ENCODE results near the gene GRK5. TPM values are rescaled to one million over a fixed set of nuclear protein-coding genes. Genes with fewer than 3 reads are reported as not detected.
"Not testable (repeated sequence)": the region's sequence is repeated elsewhere in the genome, so short reads cannot be mapped to it uniquely, and the experiment has no call there.

The GRK5 gene
- total and polyA plus RNA-seq, 3 experiments from 2014 or later, result 7.7 to 13.8 (median 13.6) TPM

DNA sequence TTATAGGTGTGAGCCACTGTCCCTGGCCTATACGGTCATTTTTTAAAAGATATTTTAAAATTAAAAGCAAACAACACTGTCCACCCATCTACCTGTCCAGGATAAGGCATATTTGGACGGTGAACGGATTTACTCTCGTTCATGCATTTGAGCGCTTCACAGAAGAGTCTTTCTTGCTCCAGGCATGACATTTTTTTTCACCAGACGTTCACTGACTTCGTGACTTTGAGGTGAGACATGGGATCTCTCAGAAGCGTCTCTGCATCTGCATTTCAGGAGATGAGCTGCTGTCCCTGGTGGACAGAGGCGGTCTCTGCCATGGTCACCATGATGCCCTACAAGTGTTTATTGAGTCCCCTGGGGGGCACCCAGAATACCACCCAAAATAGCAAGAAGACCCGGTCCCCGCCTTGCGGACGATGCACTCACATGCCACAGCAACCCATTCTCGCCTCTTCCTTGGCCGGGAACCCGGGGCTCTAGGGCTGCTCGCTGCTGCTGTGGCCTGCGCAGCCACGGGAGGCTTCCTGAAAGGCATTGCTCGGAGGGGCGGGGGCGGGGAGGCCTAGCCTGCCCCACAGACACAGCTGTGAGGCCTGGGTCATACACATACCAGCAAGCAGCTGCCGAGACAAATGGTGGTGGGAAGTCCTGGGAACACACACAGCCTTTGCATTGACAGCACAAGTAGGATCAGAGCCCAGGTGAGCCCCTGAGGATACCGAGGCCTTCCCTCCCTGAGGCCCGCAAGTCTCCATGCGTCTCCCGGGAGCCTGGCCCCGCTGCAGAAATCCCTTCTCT, 250.8 kb downstream of the GRK5 start:
- no peak overlapping the region for H3K27ac Mint-ChIP-seq
- Histone ChIP-seq H3K4me3 (ENCODE audit: low read length) (no peak overlapping the region), H3K36me3 (ENCODE audit: insufficient read depth, low read length) (no peaks in the 10 kb centered on the region), H3K27ac (ENCODE audit: low read depth, low read length) (no peak overlapping the region), H3K9me3 (ENCODE audit: low read length) (no peaks in the 10 kb centered on the region), H3K27me3 (ENCODE audit: insufficient read depth, low read length, poor library complexity, severe bottlenecking) (no peaks in the 10 kb centered on the region), H3K4me1 (ENCODE audit: insufficient read depth, low read length) (no peaks in the 10 kb centered on the region)
- H3K9me3 Mint-ChIP-seq, result peaks cover 0 to 6% (median 0%) of the 10 kb centered on the region in 5 donors
- peaks cover 0 to 18% (median 6%) of the 10 kb centered on the region in 3 donors for H3K36me3 Mint-ChIP-seq
- ChIA-PET CTCF (interaction anchor here (1.2 to 1.7 kb wide), 4 partner anchors 10 to 260 kb away, joined by 3 to 5 read pairs (median 4); no protein-coding TSS in a partner anchor), POLR2A (no interaction called here)
- DNase-seq, result no peak
- H3K4me3 Mint-ChIP-seq, result no peak overlapping the region
- H3K4me1 Mint-ChIP-seq, result no peaks in the 10 kb centered on the region
- peaks cover 0 to 2% of the 10 kb centered on the region in 2 donors for H3K27me3 Mint-ChIP-seq

DNA sequence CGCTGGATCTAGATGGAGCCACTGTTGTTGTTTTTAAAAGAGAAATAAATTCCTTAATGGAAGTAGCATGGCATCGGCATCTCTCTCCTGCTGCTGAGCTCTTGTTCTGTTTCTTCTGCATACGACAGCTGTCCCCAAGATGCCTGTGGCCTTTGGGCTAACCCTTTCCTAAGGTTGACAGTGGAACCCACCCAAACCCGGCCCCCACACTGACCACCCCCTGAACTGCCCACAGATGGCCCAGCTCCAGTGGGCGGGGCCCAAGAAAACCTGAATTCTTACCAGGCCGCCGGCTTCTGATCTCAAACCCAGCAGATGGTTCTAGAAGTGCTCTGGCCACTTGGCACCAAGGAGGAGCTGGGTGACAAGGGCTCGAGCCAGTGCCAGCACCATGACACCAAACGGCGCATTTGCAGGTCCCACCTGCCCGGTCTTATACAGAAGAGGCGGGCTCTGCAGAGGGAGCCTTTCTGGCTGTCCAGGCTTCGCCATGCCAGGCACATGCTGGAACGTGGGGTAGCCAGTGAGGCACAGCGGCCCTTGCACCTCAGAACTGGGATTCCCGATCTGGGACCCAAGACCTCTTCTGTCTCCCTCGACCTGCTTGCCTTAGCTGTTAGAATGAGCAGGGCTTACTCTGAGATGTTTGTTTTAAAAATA, 252.4 kb downstream of the GRK5 start:
- no peak for DNase-seq
- H3K27ac ChIP-seq (ENCODE audit: low read depth, low read length), result no peak overlapping the region
- no peak overlapping the region for H3K27ac Mint-ChIP-seq
- CTCF ChIA-PET, result interaction anchor here (1.7 kb wide), 1 partner anchor 30 kb away, joined by 5 read pairs; no protein-coding TSS in a partner anchor
- H3K9me3 Mint-ChIP-seq, result peaks cover 0 to 6% (median 0%) of the 10 kb centered on the region in 5 donors
- no peaks in the 10 kb centered on the region for H3K4me1 Mint-ChIP-seq
- POLR2A ChIA-PET, result no interaction called here
- no peaks in the 10 kb centered on the region for H3K9me3 ChIP-seq (ENCODE audit: low read length)
- no peaks in the 10 kb centered on the region for H3K4me1 ChIP-seq (ENCODE audit: insufficient read depth, low read length)
- H3K27me3 ChIP-seq (ENCODE audit: insufficient read depth, low read length, poor library complexity, severe bottlenecking), result no peaks in the 10 kb centered on the region
- H3K4me3 Mint-ChIP-seq, result no peak overlapping the region
- H3K4me3 ChIP-seq (ENCODE audit: low read length), result no peak overlapping the region
- peaks cover 0 to 9% (median 6%) of the 10 kb centered on the region in 3 donors for H3K36me3 Mint-ChIP-seq
- no peaks in the 10 kb centered on the region for H3K36me3 ChIP-seq (ENCODE audit: insufficient read depth, low read length)
- peaks cover 0 to 4% of the 10 kb centered on the region in 2 donors for H3K27me3 Mint-ChIP-seq

- Histone ChIP-seq H3K36me3 (ENCODE audit: insufficient read depth, low read length) (no peaks in the 10 kb centered on the region), H3K27ac (ENCODE audit: low read depth, low read length) (no peak overlapping the region), H3K4me3 (ENCODE audit: low read length) (no peak overlapping the region), H3K4me1 (ENCODE audit: insufficient read depth, low read length) (no peaks in the 10 kb centered on the region), H3K27me3 (ENCODE audit: insufficient read depth, low read length, poor library complexity, severe bottlenecking) (no peaks in the 10 kb centered on the region), H3K9me3 (ENCODE audit: low read length) (no peaks in the 10 kb centered on the region)
- Mint-ChIP-seq H3K27me3 (peaks cover 4% of the 10 kb centered on the region in 2 donors), H3K4me3 (no peak overlapping the region), H3K36me3 (peaks cover 0 to 6% (median 3%) of the 10 kb centered on the region in 3 donors), H3K9me3 (peaks cover 0 to 6% (median 0%) of the 10 kb centered on the region in 5 donors), H3K27ac (no peak overlapping the region), H3K4me1 (peaks cover 0 to 6% (median 2%) of the 10 kb centered on the region in 3 donors)
- POLR2A ChIA-PET, result no interaction called here
- DNase-seq, result no peak
- CTCF ChIA-PET, result interaction anchor here (1.7 kb wide), 1 partner anchor 254 kb away, joined by 4 read pairs; no protein-coding TSS in a partner anchor
These were observed 253.2 kb downstream of the GRK5 start for GRCh38 chr10:119460369-119461195.

- Histone ChIP-seq H3K9me3 (ENCODE audit: low read length) (no peaks in the 10 kb centered on the region), H3K4me1 (ENCODE audit: insufficient read depth, low read length) (peaks cover 7% of the 10 kb centered on the region), H3K36me3 (ENCODE audit: insufficient read depth, low read length) (no peaks in the 10 kb centered on the region), H3K4me3 (ENCODE audit: low read length) (no peak overlapping the region), H3K27me3 (ENCODE audit: insufficient read depth, low read length, poor library complexity, severe bottlenecking) (no peaks in the 10 kb centered on the region), H3K27ac (ENCODE audit: low read depth, low read length) (no peak overlapping the region)
- DNase-seq, result no peak
- Mint-ChIP-seq H3K4me3 (no peak overlapping the region), H3K27me3 (peaks cover 4% of the 10 kb centered on the region in 2 donors), H3K36me3 (peaks cover 0 to 6% (median 0%) of the 10 kb centered on the region in 3 donors), H3K9me3 (peaks cover 0 to 6% (median 0%) of the 10 kb centered on the region in 5 donors), H3K4me1 (peaks cover 3 to 14% (median 7%) of the 10 kb centered on the region in 3 donors), H3K27ac (no peak overlapping the region)
- CTCF ChIA-PET, result interaction anchor here (1.7 kb wide), 1 partner anchor 255 kb away, joined by 4 read pairs; no protein-coding TSS in a partner anchor
- POLR2A ChIA-PET, result no interaction called here
These were observed 254.0 kb downstream of the GRK5 start for GRCh38 chr10:119461380-119461779.

DNA sequence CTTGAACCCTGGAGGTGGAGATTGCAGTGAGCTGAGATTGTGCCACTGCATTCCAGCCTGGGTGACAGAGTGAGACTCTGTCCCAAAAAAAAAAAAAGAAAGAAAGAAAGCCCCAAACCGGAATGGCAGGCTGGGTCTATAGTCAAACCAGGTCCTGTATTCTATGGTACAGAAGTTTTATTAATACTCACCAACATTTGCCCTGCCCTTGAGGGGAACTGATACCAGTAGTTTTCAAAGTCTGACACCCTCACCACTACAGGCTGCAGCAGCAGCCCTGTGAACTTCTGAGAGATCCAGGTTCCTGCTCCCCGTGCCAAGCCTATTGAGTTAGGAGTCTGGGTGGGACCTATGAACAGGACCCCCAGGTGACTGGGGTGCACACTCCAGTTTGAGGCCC, 254.6 kb downstream of the GRK5 start:
- H3K27ac ChIP-seq (ENCODE audit: low read depth, low read length), result no peak overlapping the region
- no peaks in the 10 kb centered on the region for H3K36me3 ChIP-seq (ENCODE audit: insufficient read depth, low read length)
- H3K4me1 Mint-ChIP-seq, result peaks cover 8 to 20% (median 12%) of the 10 kb centered on the region in 3 donors
- H3K4me1 ChIP-seq (ENCODE audit: insufficient read depth, low read length), result peaks cover 11% of the 10 kb centered on the region
- no peaks in the 10 kb centered on the region for H3K9me3 ChIP-seq (ENCODE audit: low read length)
- peaks cover 0 to 6% (median 0%) of the 10 kb centered on the region in 3 donors for H3K36me3 Mint-ChIP-seq
- DNase-seq, result no peak
- no peak overlapping the region for H3K4me3 ChIP-seq (ENCODE audit: low read length)
- peaks cover 0 to 6% (median 0%) of the 10 kb centered on the region in 5 donors for H3K9me3 Mint-ChIP-seq
- POLR2A ChIA-PET, result no interaction called here
- H3K27me3 Mint-ChIP-seq, result peaks cover 4% of the 10 kb centered on the region in 2 donors
- H3K27ac Mint-ChIP-seq, result no peak overlapping the region
- no peak overlapping the region for H3K4me3 Mint-ChIP-seq
- no peaks in the 10 kb centered on the region for H3K27me3 ChIP-seq (ENCODE audit: insufficient read depth, low read length, poor library complexity, severe bottlenecking)
- CTCF ChIA-PET, result interaction anchor here (1.7 kb wide), 1 partner anchor 256 kb away, joined by 4 read pairs; no protein-coding TSS in a partner anchor

DNA sequence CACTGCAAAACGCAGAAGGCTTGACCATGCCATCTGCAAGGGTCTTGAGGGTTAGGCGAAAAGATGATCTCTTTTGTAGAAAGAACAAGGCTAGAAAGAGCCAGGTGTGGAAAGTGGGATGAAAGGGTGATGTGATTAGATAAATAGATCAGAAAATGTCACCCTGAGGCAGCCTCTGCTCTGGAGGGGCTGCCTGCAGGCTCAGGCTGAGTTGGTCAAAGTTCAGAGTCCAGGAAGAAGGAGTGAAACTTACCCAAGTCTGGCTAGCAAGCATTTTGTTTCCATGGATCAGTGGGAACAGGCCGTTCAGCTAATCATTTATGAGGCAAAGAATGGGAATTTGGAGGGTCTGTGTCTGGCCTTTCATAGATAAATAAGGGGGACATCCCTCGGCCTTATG, 255.4 kb downstream of the GRK5 start:
- H3K9me3 ChIP-seq (ENCODE audit: low read length), result no peaks in the 10 kb centered on the region
- peaks cover 11% of the 10 kb centered on the region for H3K4me1 ChIP-seq (ENCODE audit: insufficient read depth, low read length)
- DNase-seq, result no peak
- no peaks in the 10 kb centered on the region for H3K27me3 ChIP-seq (ENCODE audit: insufficient read depth, low read length, poor library complexity, severe bottlenecking)
- peaks cover 0 to 6% (median 0%) of the 10 kb centered on the region in 5 donors for H3K9me3 Mint-ChIP-seq
- no peak overlapping the region for H3K4me3 Mint-ChIP-seq
- H3K27ac Mint-ChIP-seq, result no peak overlapping the region
- CTCF ChIA-PET, result no interaction called here
- no peak overlapping the region for H3K4me3 ChIP-seq (ENCODE audit: low read length)
- peaks cover 9 to 21% (median 14%) of the 10 kb centered on the region in 3 donors for H3K4me1 Mint-ChIP-seq
- no peaks in the 10 kb centered on the region for H3K36me3 ChIP-seq (ENCODE audit: insufficient read depth, low read length)
- POLR2A ChIA-PET, result no interaction called here
- no peak overlapping the region for H3K27ac ChIP-seq (ENCODE audit: low read depth, low read length)
- H3K36me3 Mint-ChIP-seq, result peaks cover 0 to 6% (median 0%) of the 10 kb centered on the region in 3 donors
- H3K27me3 Mint-ChIP-seq, result peaks cover 4% of the 10 kb centered on the region in 2 donors

DNA sequence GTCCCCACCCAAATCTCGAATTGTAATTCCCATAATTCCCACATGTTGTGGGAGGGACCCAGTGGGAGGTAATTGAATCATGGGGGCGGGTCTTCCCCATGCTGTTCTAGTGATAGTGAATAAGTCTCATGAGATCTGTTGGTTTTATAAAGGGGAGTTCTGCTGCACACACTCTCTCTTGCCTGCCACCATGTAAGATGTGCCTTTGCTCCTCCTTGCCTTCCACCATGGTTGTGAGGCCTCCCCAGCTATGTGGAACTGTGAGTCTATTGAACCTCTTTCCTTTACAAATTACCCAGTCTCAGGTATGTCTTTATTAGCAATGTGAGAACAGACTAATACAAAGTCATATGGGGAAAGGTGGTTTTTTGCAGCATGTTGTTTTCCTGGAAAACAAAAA, 255.8 kb downstream of the GRK5 start:
- H3K36me3 ChIP-seq (ENCODE audit: insufficient read depth, low read length); CTCF ChIA-PET; H3K9me3 ChIP-seq (ENCODE audit: low read length); H3K27me3 Mint-ChIP-seq; POLR2A ChIA-PET; H3K27ac ChIP-seq (ENCODE audit: low read depth, low read length); H3K4me3 ChIP-seq (ENCODE audit: low read length); DNase-seq; H3K36me3 Mint-ChIP-seq; H3K4me3 Mint-ChIP-seq; H3K9me3 Mint-ChIP-seq; H3K27me3 ChIP-seq (ENCODE audit: insufficient read depth, low read length, poor library complexity, severe bottlenecking): not testable (repeated sequence)
- Mint-ChIP-seq H3K27ac (peak overlapping the region in 1 of 8 donors; percentile 70), H3K4me1 (peaks cover 9 to 21% (median 14%) of the 10 kb centered on the region in 3 donors)
- peaks cover 11% of the 10 kb centered on the region for H3K4me1 ChIP-seq (ENCODE audit: insufficient read depth, low read length)

All from CD8-positive, alpha-beta memory T cell (primary cell).